ENCODE measurements around the gene DAAM1.

The DAAM1 gene

GRCh38 chr14:59251811-59252771 is 63.6 kb downstream of the DAAM1 start:
- H3K9me3 Mint-ChIP-seq (ENCODE audit: low read depth): no peaks in the 10 kb centered on the region
- no peaks in the 10 kb centered on the region for H3K27me3 Mint-ChIP-seq
- no peak overlapping the region for H3K27ac Mint-ChIP-seq
- H3K4me3 Mint-ChIP-seq: no peak overlapping the region
- H3K4me1 Mint-ChIP-seq (ENCODE audit: low read depth): peaks cover 1% of the 10 kb centered on the region
- H3K36me3 Mint-ChIP-seq: peaks cover 6% of the 10 kb centered on the region

GRCh38 chr14:59252772-59253500 is 64.5 kb downstream of the DAAM1 start:
- no peak overlapping the region for H3K27ac Mint-ChIP-seq
- H3K27me3 Mint-ChIP-seq: no peaks in the 10 kb centered on the region

DNA sequence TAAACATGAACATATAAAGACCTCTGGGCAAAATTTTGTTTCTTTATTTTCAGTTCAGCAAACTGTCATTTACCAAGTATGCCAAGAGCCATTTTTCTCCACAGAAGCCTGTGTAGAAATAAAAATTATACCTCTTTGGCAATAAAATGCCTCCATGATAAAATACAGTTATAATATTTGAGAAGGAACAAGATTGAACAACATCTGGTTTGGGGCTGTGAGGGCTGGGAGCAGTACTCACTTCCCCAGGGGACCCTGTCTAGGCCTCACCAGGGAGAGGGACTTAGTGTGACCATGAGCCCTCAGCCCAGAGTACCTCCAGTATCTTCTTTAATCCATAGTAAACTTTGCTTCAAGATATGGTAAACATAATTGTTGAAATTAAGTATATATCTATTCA is 65.1 kb downstream of the DAAM1 start:
- peaks cover 16% of the 10 kb centered on the region for H3K36me3 Mint-ChIP-seq
- no peak overlapping the region for H3K27ac Mint-ChIP-seq
- H3K4me3 Mint-ChIP-seq: no peak overlapping the region
- H3K4me1 Mint-ChIP-seq (ENCODE audit: low read depth): peaks cover 1% of the 10 kb centered on the region
- H3K27me3 Mint-ChIP-seq: no peaks in the 10 kb centered on the region
- H3K9me3 Mint-ChIP-seq (ENCODE audit: low read depth): no peaks in the 10 kb centered on the region

More at GRCh38 chr14:59252772-59253500, 64.5 kb downstream of the DAAM1 start:
- no peaks in the 10 kb centered on the region for H3K9me3 Mint-ChIP-seq (ENCODE audit: low read depth)
- H3K36me3 Mint-ChIP-seq: peaks cover 15% of the 10 kb centered on the region
- H3K4me3 Mint-ChIP-seq: no peak overlapping the region
- peaks cover 1% of the 10 kb centered on the region for H3K4me1 Mint-ChIP-seq (ENCODE audit: low read depth)

DNA sequence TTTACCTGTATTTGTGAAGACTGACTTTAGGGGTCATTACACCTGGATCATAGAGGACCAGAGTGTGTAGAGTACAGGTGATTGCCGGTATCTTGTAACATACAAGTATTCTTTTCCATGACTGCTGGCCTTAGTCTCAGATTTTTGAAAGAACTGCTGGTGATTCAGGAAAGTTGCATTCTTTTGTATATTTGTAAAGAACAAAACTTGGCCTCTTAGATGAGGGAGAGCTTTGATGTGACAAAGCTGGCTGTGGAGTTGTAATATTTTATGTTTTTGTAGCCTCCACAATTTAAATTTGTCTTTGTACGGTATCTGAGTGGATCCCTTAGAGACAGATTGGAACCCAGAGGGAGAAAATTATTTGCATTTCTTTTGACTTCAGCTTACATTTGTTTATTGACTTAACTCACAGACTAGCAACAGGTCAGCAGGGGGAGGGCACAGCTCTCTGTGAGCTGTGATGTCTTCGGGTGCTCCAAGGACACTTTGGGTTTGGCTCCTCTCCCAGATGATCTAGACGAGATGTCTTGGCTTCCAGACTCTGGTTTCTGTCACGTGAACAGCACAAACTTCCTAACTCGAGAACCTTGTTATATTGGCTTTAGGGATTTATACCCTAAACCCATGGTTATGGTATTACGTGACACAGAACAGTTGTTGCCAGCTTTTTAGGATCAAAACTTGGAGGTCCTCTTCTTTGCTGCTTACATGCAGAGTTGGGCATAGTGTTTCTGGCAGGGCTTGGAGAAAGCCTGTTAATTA is 65.9 kb downstream of the DAAM1 start:
- Mint-ChIP-seq H3K36me3 (peaks cover 16% of the 10 kb centered on the region), H3K27ac (no peak overlapping the region), H3K4me1 (ENCODE audit: low read depth) (no peaks in the 10 kb centered on the region), H3K4me3 (no peak overlapping the region), H3K9me3 (ENCODE audit: low read depth) (no peaks in the 10 kb centered on the region), H3K27me3 (no peaks in the 10 kb centered on the region)

DNA sequence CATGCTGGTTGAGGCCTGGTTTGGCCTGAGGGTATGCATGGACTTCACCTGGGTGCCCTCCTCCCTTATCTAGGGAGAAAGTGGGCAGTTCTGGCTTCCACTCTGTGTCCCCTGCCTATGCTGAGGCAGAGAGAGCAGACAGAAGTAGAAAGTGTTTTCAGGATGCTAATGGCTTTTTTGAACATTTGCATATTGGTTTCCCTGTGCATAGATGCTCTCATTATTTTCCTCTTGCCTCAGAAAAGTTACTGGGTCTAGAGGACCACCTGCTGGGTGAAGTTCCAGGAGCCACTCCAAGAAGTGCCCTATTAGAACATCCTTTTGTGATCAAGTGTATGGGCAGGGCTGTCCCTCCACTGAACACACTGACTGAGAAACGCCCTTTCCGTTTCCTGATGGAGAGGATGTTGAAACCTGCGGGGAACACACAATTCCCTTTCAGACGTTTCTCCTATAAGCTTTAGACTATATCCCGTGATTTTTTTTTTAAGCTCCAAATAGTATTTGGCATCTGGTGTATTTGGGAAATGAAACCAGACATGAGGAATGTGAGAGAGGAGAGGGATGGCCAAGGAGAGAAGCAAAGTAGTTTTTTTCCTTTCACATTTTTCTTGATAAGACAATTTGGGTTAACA is 66.6 kb downstream of the DAAM1 start:
- Mint-ChIP-seq H3K36me3 (peaks cover 16% of the 10 kb centered on the region), H3K9me3 (ENCODE audit: low read depth) (no peaks in the 10 kb centered on the region), H3K4me3 (no peak overlapping the region), H3K27ac (no peak overlapping the region), H3K27me3 (no peaks in the 10 kb centered on the region), H3K4me1 (ENCODE audit: low read depth) (no peaks in the 10 kb centered on the region)

DNA sequence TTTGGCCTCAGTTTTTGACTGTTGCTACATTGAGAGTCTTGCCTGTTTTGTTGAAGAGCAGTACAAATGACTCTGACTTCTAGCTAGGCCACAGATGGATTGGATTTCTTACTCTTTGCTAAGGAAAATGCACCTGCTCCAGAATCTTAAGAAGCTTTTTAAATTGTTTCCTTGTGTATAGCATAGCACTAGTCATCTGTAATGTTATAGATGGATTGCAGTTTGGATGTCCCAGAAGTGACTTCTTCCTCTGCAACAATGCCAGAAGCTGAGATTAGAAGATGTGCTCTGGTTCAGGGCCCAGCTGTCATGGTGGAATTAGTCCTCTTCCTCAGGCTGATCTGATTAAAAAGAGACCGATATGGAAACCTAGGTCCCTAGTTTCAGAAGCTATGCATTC is 67.9 kb downstream of the DAAM1 start:
- no peaks in the 10 kb centered on the region for H3K9me3 Mint-ChIP-seq (ENCODE audit: low read depth)
- no peaks in the 10 kb centered on the region for H3K27me3 Mint-ChIP-seq
- no peak overlapping the region for H3K4me3 Mint-ChIP-seq
- H3K27ac Mint-ChIP-seq: no peak overlapping the region
- no peaks in the 10 kb centered on the region for H3K4me1 Mint-ChIP-seq (ENCODE audit: low read depth)
- peaks cover 18% of the 10 kb centered on the region for H3K36me3 Mint-ChIP-seq

GRCh38 chr14:59261334-59261733 is 72.9 kb downstream of the DAAM1 start:
- Mint-ChIP-seq H3K9me3 (ENCODE audit: low read depth) (no peaks in the 10 kb centered on the region), H3K36me3 (peaks cover 48% of the 10 kb centered on the region), H3K4me3 (no peak overlapping the region), H3K27me3 (no peaks in the 10 kb centered on the region), H3K27ac (no peak overlapping the region), H3K4me1 (ENCODE audit: low read depth) (peaks cover 5% of the 10 kb centered on the region)

DNA sequence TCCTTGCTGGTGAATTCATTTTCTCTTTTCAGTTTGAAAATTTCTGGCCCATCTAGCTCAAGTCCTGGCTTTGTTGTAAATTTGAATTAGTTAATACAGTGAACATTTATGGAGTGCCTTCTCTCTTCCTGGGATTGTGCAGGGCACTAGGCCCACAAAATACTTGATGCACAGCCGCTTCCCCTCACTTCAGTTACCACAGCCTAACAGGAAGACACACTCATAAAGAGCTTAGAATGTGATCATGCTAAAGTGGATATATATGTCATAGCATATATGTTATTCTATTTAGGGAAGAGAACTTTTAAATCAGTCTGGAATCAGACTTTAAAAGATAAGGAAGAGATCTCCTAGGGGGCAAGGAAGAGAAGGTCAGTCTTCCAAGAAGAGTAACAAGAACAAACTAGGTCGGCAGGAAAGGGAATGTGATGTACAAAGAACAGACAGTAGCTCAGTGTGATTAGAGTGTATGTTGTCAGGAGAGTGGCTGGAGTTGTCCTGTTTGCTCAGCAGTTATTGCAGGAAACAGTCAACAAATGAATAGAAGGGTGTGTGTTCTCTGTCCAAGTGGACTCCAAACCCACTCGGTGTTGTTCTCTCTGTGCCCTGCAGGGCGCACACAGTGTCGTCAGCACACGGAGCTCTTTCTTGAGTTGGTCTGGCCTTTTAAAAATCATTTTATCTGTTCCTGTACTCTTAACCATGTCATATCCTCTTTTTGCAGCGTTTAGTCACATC is 74.4 kb downstream of the DAAM1 start:
- Mint-ChIP-seq H3K4me3 (no peak overlapping the region), H3K9me3 (ENCODE audit: low read depth) (no peaks in the 10 kb centered on the region), H3K4me1 (ENCODE audit: low read depth) (peaks cover 8% of the 10 kb centered on the region), H3K27ac (no peak overlapping the region), H3K27me3 (no peaks in the 10 kb centered on the region), H3K36me3 (peaks cover 46% of the 10 kb centered on the region)

DNA sequence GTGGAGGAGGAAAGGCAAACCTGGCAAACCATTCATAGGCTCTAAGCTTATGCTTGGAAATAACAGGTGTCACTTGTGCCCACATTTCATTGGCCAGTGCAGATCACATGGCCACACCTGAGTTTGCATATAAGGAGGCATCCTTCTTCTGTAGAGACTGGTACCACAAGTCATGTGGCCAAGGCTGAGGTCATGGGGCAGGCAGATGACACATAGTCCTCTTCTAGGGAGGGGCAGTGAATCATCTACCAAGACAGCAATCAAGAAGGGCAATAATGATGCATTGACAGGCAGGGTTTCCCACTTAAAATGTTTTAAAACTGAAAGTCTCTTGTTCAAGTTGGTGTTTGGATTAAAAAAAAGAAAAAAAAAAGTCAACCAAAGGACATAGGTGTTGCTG is 77.3 kb downstream of the DAAM1 start:
- H3K36me3 Mint-ChIP-seq: peaks cover 48% of the 10 kb centered on the region
- no peaks in the 10 kb centered on the region for H3K9me3 Mint-ChIP-seq (ENCODE audit: low read depth)
- H3K4me3 Mint-ChIP-seq: no peak overlapping the region
- no peak overlapping the region for H3K27ac Mint-ChIP-seq
- peaks cover 8% of the 10 kb centered on the region for H3K4me1 Mint-ChIP-seq (ENCODE audit: low read depth)
- H3K27me3 Mint-ChIP-seq: no peaks in the 10 kb centered on the region

GRCh38 chr14:59267046-59267445 is 78.6 kb downstream of the DAAM1 start:
- H3K27me3 Mint-ChIP-seq: no peaks in the 10 kb centered on the region
- no peak overlapping the region for H3K27ac Mint-ChIP-seq
- H3K4me3 Mint-ChIP-seq: no peak overlapping the region
- peaks cover 48% of the 10 kb centered on the region for H3K36me3 Mint-ChIP-seq
- no peaks in the 10 kb centered on the region for H3K9me3 Mint-ChIP-seq (ENCODE audit: low read depth)
- H3K4me1 Mint-ChIP-seq (ENCODE audit: low read depth): peaks cover 8% of the 10 kb centered on the region

DNA sequence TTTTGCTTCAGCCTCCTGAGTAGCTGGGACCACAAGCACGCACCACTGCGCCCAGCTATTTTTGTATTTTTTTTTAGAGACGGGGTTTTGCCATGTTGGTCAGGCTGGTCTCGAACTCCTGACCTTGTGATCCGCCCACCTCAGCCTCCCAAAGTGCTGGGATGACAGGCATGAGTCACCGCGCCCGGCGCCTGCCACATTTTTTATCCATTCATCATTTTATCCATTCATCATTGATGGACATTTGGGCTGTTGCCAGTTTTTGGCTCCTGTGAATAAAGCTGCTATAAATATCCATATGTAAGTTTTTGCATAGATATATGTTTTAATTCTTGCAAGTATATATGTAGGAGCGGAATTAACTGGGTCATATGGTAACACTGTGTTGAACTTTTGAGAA is 79.5 kb downstream of the DAAM1 start:
- no peaks in the 10 kb centered on the region for H3K9me3 Mint-ChIP-seq (ENCODE audit: low read depth)
- no peak overlapping the region for H3K4me3 Mint-ChIP-seq
- peaks cover 44% of the 10 kb centered on the region for H3K36me3 Mint-ChIP-seq
- no peak overlapping the region for H3K27ac Mint-ChIP-seq
- no peaks in the 10 kb centered on the region for H3K27me3 Mint-ChIP-seq
- H3K4me1 Mint-ChIP-seq (ENCODE audit: low read depth): peaks cover 8% of the 10 kb centered on the region

GRCh38 chr14:59268858-59269257 is 80.4 kb downstream of the DAAM1 start:
- peaks cover 36% of the 10 kb centered on the region for H3K36me3 Mint-ChIP-seq
- no peaks in the 10 kb centered on the region for H3K27me3 Mint-ChIP-seq
- H3K9me3 Mint-ChIP-seq (ENCODE audit: low read depth): no peaks in the 10 kb centered on the region
- H3K4me3 Mint-ChIP-seq: no peak overlapping the region
- no peak overlapping the region for H3K27ac Mint-ChIP-seq
- peaks cover 8% of the 10 kb centered on the region for H3K4me1 Mint-ChIP-seq (ENCODE audit: low read depth)

DNA sequence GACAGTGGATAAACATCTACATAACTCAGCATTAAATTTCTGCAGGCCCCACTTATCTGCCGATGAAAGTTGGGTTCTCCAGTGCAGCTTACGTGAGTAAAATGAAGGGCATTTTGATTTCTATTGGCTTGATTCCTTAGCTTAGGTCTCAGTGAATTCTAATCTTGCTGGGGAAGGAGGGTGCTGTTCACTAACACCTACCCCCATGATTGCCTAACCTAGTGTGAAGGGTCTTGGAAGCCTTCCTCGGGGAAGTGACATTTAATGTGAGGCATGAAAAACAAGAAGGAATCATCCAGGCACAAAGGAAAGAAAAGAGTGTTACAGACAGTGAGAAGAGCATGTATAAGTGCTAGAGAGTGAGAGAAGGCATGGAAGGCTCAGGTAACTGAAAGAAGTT is 81.0 kb downstream of the DAAM1 start:
- Mint-ChIP-seq H3K27me3 (no peaks in the 10 kb centered on the region), H3K36me3 (peaks cover 33% of the 10 kb centered on the region), H3K27ac (no peak overlapping the region), H3K9me3 (ENCODE audit: low read depth) (no peaks in the 10 kb centered on the region), H3K4me1 (ENCODE audit: low read depth) (peaks cover 8% of the 10 kb centered on the region), H3K4me3 (no peak overlapping the region)

DNA sequence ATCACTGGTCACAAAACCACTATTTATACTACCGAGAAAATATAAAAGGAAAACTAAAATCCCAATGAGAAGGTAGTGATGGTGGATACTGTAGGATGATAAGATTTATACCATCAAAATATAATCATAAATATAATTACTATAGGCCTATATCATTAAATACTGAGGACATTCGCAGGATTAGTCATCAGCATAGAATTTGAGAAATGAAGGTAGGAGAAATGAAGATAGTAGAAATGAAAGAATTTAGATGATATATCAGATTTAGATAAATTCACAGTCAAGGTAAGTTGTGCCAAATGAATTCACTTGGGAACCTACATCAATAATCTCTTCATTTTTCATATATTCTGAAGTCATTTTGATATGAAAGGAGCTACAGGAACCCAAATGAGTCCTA is 82.8 kb downstream of the DAAM1 start:
- Mint-ChIP-seq H3K4me1 (ENCODE audit: low read depth) (peaks cover 20% of the 10 kb centered on the region), H3K9me3 (ENCODE audit: low read depth) (no peaks in the 10 kb centered on the region), H3K4me3 (no peak overlapping the region), H3K27ac (no peak overlapping the region), H3K36me3 (peaks cover 16% of the 10 kb centered on the region), H3K27me3 (no peaks in the 10 kb centered on the region)
